ENCODE measurements around the gene RNF38. TPM values are rescaled to one million over a fixed set of nuclear protein-coding genes. Genes with fewer than 3 reads are reported as not detected.

The RNF38 gene
- total RNA-seq, 3 donors from 2014 or later (not counting 1 experiment from before 2014, with no cell fraction given) = 70.9 to 90.0 (median 76.5) TPM

- ATAC-seq (no peak), DNase-seq (no peak)
- Mint-ChIP-seq H3K36me3 (no peaks in the 10 kb centered on the region), H3K4me1 (no peaks in the 10 kb centered on the region), H3K9me3 (no peaks in the 10 kb centered on the region), H3K27ac (no peak overlapping the region), H3K27me3 (ENCODE audit: low read depth in 2 of 2) (no peaks in the 10 kb centered on the region), H3K4me3 (no peak overlapping the region)
- Histone ChIP-seq H3K4me3 (ENCODE audit: low read length) (no peak overlapping the region), H3K27me3 (ENCODE audit: control insufficient read depth, insufficient read depth, low read length) (no peaks in the 10 kb centered on the region), H3K36me3 (ENCODE audit: control insufficient read depth, insufficient read depth, low read length) (no peaks in the 10 kb centered on the region), H3K27ac (ENCODE audit: low read length) (no peak overlapping the region), H3K4me1 (ENCODE audit: control insufficient read depth, insufficient read depth, low read length) (no peaks in the 10 kb centered on the region), H3K9me3 (ENCODE audit: control insufficient read depth, insufficient read depth, low read length) (no peaks in the 10 kb centered on the region)
- intact Hi-C loops (cut with micrococcal nuclease) = no loop called here
- WGBS (ENCODE audit: insufficient coverage) = 88% methylated on average over 5 of the region's 5 CpGs
- no peak for TF ChIP-seq CTCF (IDR thresholded peaks at IDR 0.05)
Measured at GRCh38 chr9:36320466-36320865, 79.6 kb downstream of the RNF38 start.

DNA sequence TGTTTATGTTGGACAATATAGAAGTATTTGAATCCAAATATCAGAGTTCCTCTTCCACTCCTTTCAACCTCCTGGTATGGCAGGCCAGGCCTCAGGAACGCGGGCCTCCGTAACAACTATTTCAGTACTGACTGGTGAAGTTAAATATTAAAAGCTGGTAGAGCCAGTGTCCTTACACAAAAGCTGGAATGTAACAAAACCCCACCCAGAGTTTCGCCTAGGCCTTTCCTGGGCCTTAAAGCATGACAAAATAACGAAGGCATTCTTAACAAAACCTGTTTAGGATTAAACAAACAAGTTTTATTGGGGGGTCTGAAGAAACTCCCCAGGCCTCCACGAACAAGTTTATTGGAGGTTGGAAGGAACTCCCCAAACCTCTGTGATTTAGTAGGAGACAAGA lies 80.3 kb downstream of the RNF38 start:
- intact Hi-C loops (cut with micrococcal nuclease) = no loop called here
- H3K36me3 ChIP-seq (ENCODE audit: control insufficient read depth, insufficient read depth, low read length) = no peaks in the 10 kb centered on the region
- no peaks in the 10 kb centered on the region for H3K27me3 Mint-ChIP-seq (ENCODE audit: low read depth in 2 of 2)
- no peak overlapping the region for H3K4me3 Mint-ChIP-seq
- TF ChIP-seq CTCF (IDR thresholded peaks at IDR 0.05) = no peak
- H3K27ac ChIP-seq (ENCODE audit: low read length) = no peak overlapping the region
- no peaks in the 10 kb centered on the region for H3K4me1 ChIP-seq (ENCODE audit: control insufficient read depth, insufficient read depth, low read length)
- H3K9me3 ChIP-seq (ENCODE audit: control insufficient read depth, insufficient read depth, low read length) = no peaks in the 10 kb centered on the region
- no peaks in the 10 kb centered on the region for H3K4me1 Mint-ChIP-seq
- H3K36me3 Mint-ChIP-seq = no peaks in the 10 kb centered on the region
- no peaks in the 10 kb centered on the region for H3K9me3 Mint-ChIP-seq
- ATAC-seq = no peak
- H3K27ac Mint-ChIP-seq = no peak overlapping the region
- 86% methylated on average over 3 of the region's 6 CpGs for WGBS (ENCODE audit: insufficient coverage)
- H3K27me3 ChIP-seq (ENCODE audit: control insufficient read depth, insufficient read depth, low read length) = no peaks in the 10 kb centered on the region
- DNase-seq = no peak
- H3K4me3 ChIP-seq (ENCODE audit: low read length) = no peak overlapping the region

GRCh38 chr9:36319183-36319582 lies 80.9 kb downstream of the RNF38 start:
- H3K36me3 ChIP-seq (ENCODE audit: control insufficient read depth, insufficient read depth, low read length) = no peaks in the 10 kb centered on the region
- Mint-ChIP-seq H3K9me3 (no peaks in the 10 kb centered on the region), H3K27ac (no peak overlapping the region), H3K27me3 (ENCODE audit: low read depth in 2 of 2) (no peaks in the 10 kb centered on the region), H3K4me1 (no peaks in the 10 kb centered on the region), H3K36me3 (no peaks in the 10 kb centered on the region), H3K4me3 (no peak overlapping the region)
- H3K4me3 ChIP-seq (ENCODE audit: low read length) = no peak overlapping the region
- H3K27ac ChIP-seq (ENCODE audit: low read length) = no peak overlapping the region
- 93% methylated on average over 7 of the region's 7 CpGs for WGBS (ENCODE audit: insufficient coverage)
- no peaks in the 10 kb centered on the region for H3K4me1 ChIP-seq (ENCODE audit: control insufficient read depth, insufficient read depth, low read length)
- H3K9me3 ChIP-seq (ENCODE audit: control insufficient read depth, insufficient read depth, low read length) = no peaks in the 10 kb centered on the region
- intact Hi-C loops (cut with micrococcal nuclease) = no loop called here
- TF ChIP-seq CTCF (IDR thresholded peaks at IDR 0.05) = no peak
- no peaks in the 10 kb centered on the region for H3K27me3 ChIP-seq (ENCODE audit: control insufficient read depth, insufficient read depth, low read length)
- ATAC-seq (no peak), DNase-seq (no peak)

DNA sequence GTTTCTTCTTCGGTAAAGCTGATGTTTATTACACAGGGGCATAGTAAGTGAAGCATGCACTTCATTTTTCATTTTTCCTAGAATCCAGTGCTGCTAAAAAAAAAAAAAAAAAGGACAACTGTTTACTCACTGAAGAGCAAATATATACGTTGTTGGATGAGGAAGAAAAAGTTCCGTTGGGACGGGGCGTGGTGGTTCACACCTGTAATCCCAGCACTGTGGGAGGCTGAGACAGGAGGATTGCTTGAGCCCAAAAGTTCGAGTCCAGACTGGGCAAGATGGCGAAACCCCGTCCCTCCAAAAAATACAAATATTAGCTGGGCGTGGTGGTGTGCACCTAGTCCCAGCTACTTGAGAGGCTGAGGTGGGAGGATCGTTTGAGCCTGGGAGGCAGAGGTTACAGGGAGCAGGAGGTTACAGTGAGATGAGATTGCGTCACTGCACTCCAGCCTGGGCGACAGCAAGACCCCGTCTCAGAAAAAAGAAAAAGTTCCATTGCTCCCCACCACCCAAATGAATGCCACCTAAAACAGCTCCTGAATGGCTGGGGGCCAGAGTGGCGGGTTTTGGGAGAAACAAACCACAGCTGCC lies 81.8 kb downstream of the RNF38 start:
- Mint-ChIP-seq H3K27ac (no peak overlapping the region), H3K4me1 (no peaks in the 10 kb centered on the region), H3K4me3 (no peak overlapping the region), H3K9me3 (no peaks in the 10 kb centered on the region), H3K27me3 (ENCODE audit: low read depth in 2 of 2) (no peaks in the 10 kb centered on the region), H3K36me3 (no peaks in the 10 kb centered on the region)
- TF ChIP-seq CTCF (IDR thresholded peaks at IDR 0.05) = no peak
- Histone ChIP-seq H3K36me3 (ENCODE audit: control insufficient read depth, insufficient read depth, low read length) (no peaks in the 10 kb centered on the region), H3K4me1 (ENCODE audit: control insufficient read depth, insufficient read depth, low read length) (no peaks in the 10 kb centered on the region), H3K27me3 (ENCODE audit: control insufficient read depth, insufficient read depth, low read length) (no peaks in the 10 kb centered on the region), H3K9me3 (ENCODE audit: control insufficient read depth, insufficient read depth, low read length) (no peaks in the 10 kb centered on the region), H3K27ac (ENCODE audit: low read length) (no peak overlapping the region), H3K4me3 (ENCODE audit: low read length) (no peak overlapping the region)
- ATAC-seq (no peak), DNase-seq (no peak)
- intact Hi-C loops (cut with micrococcal nuclease) = no loop called here
- WGBS (ENCODE audit: insufficient coverage) = 87% methylated on average over 14 of the region's 14 CpGs

Data from natural killer cell (primary cell).